Glutamatergic neuron (in vitro differentiated cells): ENCODE measurements around the gene P2RY8. TPM values are rescaled to one million over a fixed set of nuclear protein-coding genes. Genes with fewer than 3 reads are reported as not detected.

Experiments
- DNase-seq: peaks from one replicate; pipeline ENCODE4 v3.0.0; 2022
- H3K27ac Mint-ChIP-seq: one replicate; pipeline ENCODE4 v1.8.0; 2020; ENCODE audit warnings: mild to moderate bottlenecking, mixed read lengths, inconsistent platforms; ENCODE audit not compliant: unreplicated experiment
- H3K27me3 Mint-ChIP-seq: one replicate; pipeline ENCODE4 v1.8.0; 2020; ENCODE audit warnings: mild to moderate bottlenecking, moderate library complexity, mixed read lengths, inconsistent platforms; ENCODE audit not compliant: unreplicated experiment
- H3K36me3 Mint-ChIP-seq: one replicate; pipeline ENCODE4 v1.8.0; 2020; ENCODE audit warnings: mild to moderate bottlenecking, mixed read lengths, inconsistent platforms; ENCODE audit not compliant: unreplicated experiment
- H3K4me1 Mint-ChIP-seq: one replicate; pipeline ENCODE4 v1.8.0; 2020; ENCODE audit warnings: mild to moderate bottlenecking, low read depth, mixed read lengths, inconsistent platforms; ENCODE audit not compliant: unreplicated experiment
- H3K4me3 Mint-ChIP-seq: one replicate; pipeline ENCODE4 v1.8.0; 2020; ENCODE audit warnings: mild to moderate bottlenecking, mixed read lengths, inconsistent platforms; ENCODE audit not compliant: unreplicated experiment
- H3K9me3 Mint-ChIP-seq: one replicate; pipeline ENCODE4 v1.8.0; 2020; ENCODE audit warnings: mild to moderate bottlenecking, moderate library complexity, mixed read lengths, inconsistent platforms; ENCODE audit not compliant: unreplicated experiment
- total RNA-seq: library from RNA; stranded (reverse); fragmentation: NEBNext Ultra II Directional; extraction: Animal tissue kit (Norgen Biotek cat#: 25700); gene quantifications from one replicate; pipeline ENCODE4 v1.2.1, GENCODE V29; 2021; ENCODE audit not compliant: unreplicated experiment
- TF ChIP-seq, protein P1 (sequence below): fragments of 200-600 bp; sonication (generic); IDR thresholded peaks from one replicate; pipeline ENCODE4 v1.5.0; 2021; ENCODE audit not compliant: partially characterized antibody, unreplicated experiment

The P2RY8 gene
- total RNA-seq, 1 donor from 2014 or later: 2.3 TPM

DNA sequence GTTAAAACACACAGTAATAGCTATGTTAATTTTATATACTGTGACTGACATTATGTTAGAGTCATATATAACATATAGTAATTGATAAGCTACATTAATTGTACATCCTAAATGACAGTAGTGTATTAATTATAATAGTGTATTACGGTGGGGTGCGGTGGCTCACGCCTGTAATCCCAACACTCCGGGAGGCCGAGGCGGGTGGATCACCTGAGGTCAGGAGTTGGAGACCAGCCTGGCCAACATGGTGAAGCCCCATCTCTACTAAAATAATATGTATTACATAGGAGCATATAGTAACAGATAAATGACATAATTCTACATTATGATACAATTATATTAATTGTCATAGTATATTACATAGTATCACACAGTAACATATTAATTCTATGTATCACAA, 96.5 kb downstream of the P2RY8 start:
- H3K27ac Mint-ChIP-seq: no peak overlapping the region
- H3K27me3 Mint-ChIP-seq: peaks cover 13% of the 10 kb centered on the region
- H3K4me3 Mint-ChIP-seq: no peak overlapping the region
- peaks cover 18% of the 10 kb centered on the region for H3K9me3 Mint-ChIP-seq
- DNase-seq: no peak
- H3K36me3 Mint-ChIP-seq: peaks cover 44% of the 10 kb centered on the region
- no peaks in the 10 kb centered on the region for H3K4me1 Mint-ChIP-seq
- TF ChIP-seq, protein P1, sequence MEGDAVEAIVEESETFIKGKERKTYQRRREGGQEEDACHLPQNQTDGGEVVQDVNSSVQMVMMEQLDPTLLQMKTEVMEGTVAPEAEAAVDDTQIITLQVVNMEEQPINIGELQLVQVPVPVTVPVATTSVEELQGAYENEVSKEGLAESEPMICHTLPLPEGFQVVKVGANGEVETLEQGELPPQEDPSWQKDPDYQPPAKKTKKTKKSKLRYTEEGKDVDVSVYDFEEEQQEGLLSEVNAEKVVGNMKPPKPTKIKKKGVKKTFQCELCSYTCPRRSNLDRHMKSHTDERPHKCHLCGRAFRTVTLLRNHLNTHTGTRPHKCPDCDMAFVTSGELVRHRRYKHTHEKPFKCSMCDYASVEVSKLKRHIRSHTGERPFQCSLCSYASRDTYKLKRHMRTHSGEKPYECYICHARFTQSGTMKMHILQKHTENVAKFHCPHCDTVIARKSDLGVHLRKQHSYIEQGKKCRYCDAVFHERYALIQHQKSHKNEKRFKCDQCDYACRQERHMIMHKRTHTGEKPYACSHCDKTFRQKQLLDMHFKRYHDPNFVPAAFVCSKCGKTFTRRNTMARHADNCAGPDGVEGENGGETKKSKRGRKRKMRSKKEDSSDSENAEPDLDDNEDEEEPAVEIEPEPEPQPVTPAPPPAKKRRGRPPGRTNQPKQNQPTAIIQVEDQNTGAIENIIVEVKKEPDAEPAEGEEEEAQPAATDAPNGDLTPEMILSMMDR: no peak

DNA sequence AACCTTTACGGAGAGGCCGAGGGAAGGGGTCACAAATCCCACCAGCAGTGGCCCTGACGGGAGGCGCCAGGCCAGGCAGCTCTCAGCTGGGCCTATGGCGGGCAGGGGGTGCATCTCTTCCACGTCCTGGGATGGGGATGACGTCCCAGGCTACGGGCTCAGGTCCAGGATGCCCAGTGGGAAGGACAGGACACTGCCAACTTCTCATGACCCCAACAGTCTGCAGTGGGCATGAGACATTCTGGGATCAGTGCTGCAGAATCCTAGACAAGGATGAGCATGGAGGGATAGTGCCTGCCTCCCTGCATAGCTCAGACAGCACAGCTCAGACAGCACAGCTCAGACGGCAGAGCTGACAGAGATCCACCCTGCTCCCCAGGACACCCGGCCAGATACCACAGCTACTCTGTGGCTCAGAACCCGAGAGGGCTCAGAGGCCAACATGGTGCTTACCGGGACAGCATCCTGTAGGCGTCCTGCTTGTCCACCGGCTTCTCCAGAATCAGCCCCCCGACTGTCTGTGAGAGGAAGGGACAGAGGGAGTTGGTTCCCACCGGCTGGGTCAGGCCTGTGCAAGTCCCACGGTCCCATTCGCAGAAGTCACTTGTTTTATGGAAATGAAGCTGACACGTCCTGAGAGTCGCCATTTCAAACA, 101.6 kb downstream of the P2RY8 start:
- Mint-ChIP-seq H3K9me3 (peaks cover 9% of the 10 kb centered on the region), H3K36me3 (peaks cover 22% of the 10 kb centered on the region), H3K4me1 (no peaks in the 10 kb centered on the region), H3K4me3 (no peak overlapping the region), H3K27me3 (peaks cover 7% of the 10 kb centered on the region), H3K27ac (no peak overlapping the region)
- DNase-seq: no peak
- TF ChIP-seq, protein P1: no peak

DNA sequence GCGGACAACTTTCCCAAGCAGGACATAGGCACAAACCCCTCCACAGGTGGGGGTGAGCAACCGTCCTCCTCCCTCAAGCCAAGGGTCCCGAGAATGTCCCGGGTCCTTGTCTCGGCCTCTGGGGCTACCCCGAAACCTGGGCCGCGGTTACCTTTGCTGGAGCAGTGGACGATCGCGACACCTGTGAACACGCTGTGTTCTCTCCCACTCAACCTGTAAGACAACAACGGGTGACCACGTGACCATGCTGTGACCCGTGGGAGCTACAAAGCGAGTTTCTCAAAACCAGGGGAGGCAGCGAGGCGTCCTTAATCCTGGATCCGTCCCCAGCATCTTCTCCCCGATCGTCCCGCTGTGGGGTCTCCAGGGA, 102.1 kb downstream of the P2RY8 start:
- peaks cover 22% of the 10 kb centered on the region for H3K36me3 Mint-ChIP-seq
- H3K4me1 Mint-ChIP-seq: no peaks in the 10 kb centered on the region
- TF ChIP-seq, protein P1: no peak
- no peak for DNase-seq
- peaks cover 7% of the 10 kb centered on the region for H3K27me3 Mint-ChIP-seq
- no peak overlapping the region for H3K27ac Mint-ChIP-seq
- H3K4me3 Mint-ChIP-seq: no peak overlapping the region
- H3K9me3 Mint-ChIP-seq: peaks cover 9% of the 10 kb centered on the region

DNA sequence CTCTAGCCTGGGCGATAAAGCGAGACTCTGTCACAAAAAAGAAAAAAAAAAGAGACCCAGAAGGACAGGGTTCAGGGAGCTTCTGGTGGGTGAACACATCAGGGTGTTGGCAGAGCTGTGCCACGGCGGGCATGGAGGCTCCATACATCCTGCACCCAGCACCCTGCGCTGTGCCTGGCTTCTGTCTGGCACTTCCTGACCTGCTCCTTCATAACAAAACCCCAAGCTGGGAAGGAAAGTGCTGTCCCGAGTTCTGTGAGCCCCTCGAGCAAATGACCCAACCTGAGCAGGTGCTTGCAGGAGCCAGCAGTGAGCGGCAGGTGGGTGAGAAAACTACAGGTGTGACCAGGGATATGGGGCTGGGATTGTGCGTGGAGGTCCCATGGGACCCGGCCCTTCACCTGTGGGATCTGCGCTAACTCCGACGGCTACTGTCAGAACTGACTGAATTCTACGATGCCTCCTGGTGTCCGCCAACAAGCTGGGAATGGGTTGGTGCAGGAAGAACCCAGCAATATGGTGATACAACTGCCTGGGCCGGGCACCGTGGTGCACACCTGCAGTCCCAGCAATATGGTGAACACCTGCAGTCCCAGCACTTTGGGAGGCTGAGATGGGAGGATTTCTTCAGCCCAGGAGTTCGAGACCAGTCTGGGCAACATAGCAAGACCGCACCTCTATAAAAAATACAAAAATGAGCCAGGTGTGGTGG, 103.2 kb downstream of the P2RY8 start:
- TF ChIP-seq, protein P1: no peak
- Mint-ChIP-seq H3K36me3 (peaks cover 20% of the 10 kb centered on the region), H3K9me3 (peaks cover 9% of the 10 kb centered on the region), H3K27ac (no peak overlapping the region), H3K4me1 (no peaks in the 10 kb centered on the region), H3K4me3 (no peak overlapping the region), H3K27me3 (peaks cover 4% of the 10 kb centered on the region)
- DNase-seq: no peak

DNA sequence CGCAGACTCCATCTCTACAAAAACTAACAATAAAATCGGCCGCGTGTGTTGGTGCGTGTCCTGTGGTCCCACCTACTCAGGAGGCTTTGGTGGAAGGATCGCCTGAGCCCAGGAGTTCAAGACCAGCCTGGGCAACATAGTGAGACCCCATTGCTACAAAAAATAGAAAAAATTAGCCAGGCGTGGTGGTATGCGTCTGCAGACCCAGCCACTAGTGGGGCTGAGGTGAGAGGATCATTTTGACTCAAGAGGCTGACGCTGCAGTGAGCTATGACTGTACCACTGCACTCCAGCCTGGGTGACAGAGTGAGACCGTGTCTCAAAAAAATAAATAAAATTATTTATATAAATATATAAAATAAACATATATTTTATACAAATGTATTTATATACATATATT, 106.5 kb downstream of the P2RY8 start:
- TF ChIP-seq, protein P1: no peak
- no peaks in the 10 kb centered on the region for H3K4me1 Mint-ChIP-seq
- peaks cover 9% of the 10 kb centered on the region for H3K27me3 Mint-ChIP-seq
- no peak overlapping the region for H3K4me3 Mint-ChIP-seq
- no peak overlapping the region for H3K27ac Mint-ChIP-seq
- peaks cover 3% of the 10 kb centered on the region for H3K9me3 Mint-ChIP-seq
- peaks cover 8% of the 10 kb centered on the region for H3K36me3 Mint-ChIP-seq
- DNase-seq: no peak
